Activated CD8-positive, alpha-beta T cell treated with anti-CD3 and anti-CD28 coated beads for 36 hours (primary cell): ENCODE results near the gene KCNMA1. TPM values are rescaled to one million over a fixed set of nuclear protein-coding genes. Genes with fewer than 3 reads are reported as not detected.

Experiments used
- ATAC-seq: fragments of 200-7000 bp; cut with Tn5 transposase; one replicate; pipeline ENCODE4 v1.10.0; 2021; ENCODE audit warnings: mild to moderate bottlenecking, moderate library complexity
- CTCF ChIA-PET: fragments of 350-600 bp; sonication (Branson Sonifier 250); formaldehyde crosslinking; loops from one replicate; lab custom pipeline; 2021; ENCODE audit warnings: antibody characterized with exemption; lab: Charles Lee
- POLR2A ChIA-PET: fragments of 350-600 bp; sonication (Branson Sonifier 250); formaldehyde crosslinking; loops from one replicate; lab custom pipeline; 2021; ENCODE audit warnings: antibody characterized with exemption; lab: Charles Lee
- DNase-seq: peaks from one replicate; pipeline ENCODE4 v3.0.0-alpha.2; 2020
- H3K27ac Mint-ChIP-seq: one replicate; pipeline ENCODE4 v1.8.0; 2021; ENCODE audit warnings: mild to moderate bottlenecking, mixed read lengths
- H3K27me3 Mint-ChIP-seq: one replicate; pipeline ENCODE4 v1.8.0; 2021; ENCODE audit warnings: mixed read lengths
- H3K36me3 Mint-ChIP-seq: one replicate; pipeline ENCODE4 v1.8.0; 2021; ENCODE audit warnings: low read depth, mixed read lengths
- H3K4me1 Mint-ChIP-seq: one replicate; pipeline ENCODE4 v1.8.0; 2021; ENCODE audit warnings: low read depth, mixed read lengths
- H3K4me3 Mint-ChIP-seq: one replicate; pipeline ENCODE4 v1.8.0; 2021; ENCODE audit warnings: mild to moderate bottlenecking, moderate library complexity, mixed read lengths
- H3K9me3 Mint-ChIP-seq: one replicate; pipeline ENCODE4 v1.8.0; 2021; ENCODE audit warnings: mixed read lengths
- CTCF ChIP-seq: fragments of 200-600 bp; IDR thresholded peaks from one replicate; pipeline ENCODE4 v1.8.0; 2022; ENCODE audit warnings: antibody characterized with exemption, mild to moderate bottlenecking
- intact Hi-C: fragments of 100-400 bp; cut with micrococcal nuclease; formaldehyde crosslinking; loops from one replicate; pipeline ENCODE4 v1.10.0; 2022
- total RNA-seq, 2 experiments: library from RNA; stranded (reverse); gene quantifications; one replicate each; pipeline ENCODE4 v1.2.3, GENCODE V29; 2021

KCNMA1 gene
- total RNA-seq, 2 experiments from 2014 or later = 0.18 TPM; not detected in 1

- H3K9me3 Mint-ChIP-seq = no peaks in the 10 kb centered on the region
- intact Hi-C loops = no loop called here
- no peak for DNase-seq
- ChIA-PET CTCF (no interaction called here), POLR2A (no interaction called here)
- TF ChIP-seq CTCF = no peak
- peaks cover 2% of the 10 kb centered on the region for H3K27me3 Mint-ChIP-seq
- H3K4me3 Mint-ChIP-seq = no peak overlapping the region
- H3K36me3 Mint-ChIP-seq = no peaks in the 10 kb centered on the region
- no peaks in the 10 kb centered on the region for H3K4me1 Mint-ChIP-seq
- no peak overlapping the region for H3K27ac Mint-ChIP-seq
- no peak for ATAC-seq
Measured at GRCh38 chr10:77097625-77098024, 540.0 kb downstream of the KCNMA1 start.

GRCh38 chr10:77093126-77093525 is 544.5 kb downstream of the KCNMA1 start:
- ATAC-seq = no peak

GRCh38 chr10:77091597-77092165 is 545.9 kb downstream of the KCNMA1 start:
- DNase-seq (no peak), ATAC-seq (no peak)
- no peak overlapping the region for H3K4me3 Mint-ChIP-seq
- no peaks in the 10 kb centered on the region for H3K4me1 Mint-ChIP-seq
- H3K36me3 Mint-ChIP-seq = no peaks in the 10 kb centered on the region
- ChIA-PET CTCF (no interaction called here), POLR2A (no interaction called here)
- intact Hi-C loops = no loop called here
- H3K27ac Mint-ChIP-seq = no peak overlapping the region
- H3K27me3 Mint-ChIP-seq = peaks cover 5% of the 10 kb centered on the region
- H3K9me3 Mint-ChIP-seq = no peaks in the 10 kb centered on the region
- no peak for TF ChIP-seq CTCF

More at GRCh38 chr10:77093126-77093525, 544.5 kb downstream of the KCNMA1 start:
- no peaks in the 10 kb centered on the region for H3K36me3 Mint-ChIP-seq
- ChIA-PET CTCF (no interaction called here), POLR2A (no interaction called here)
- no peak for TF ChIP-seq CTCF
- H3K4me1 Mint-ChIP-seq = no peaks in the 10 kb centered on the region
- H3K9me3 Mint-ChIP-seq = no peaks in the 10 kb centered on the region
- no peak overlapping the region for H3K27ac Mint-ChIP-seq
- DNase-seq = no peak
- H3K4me3 Mint-ChIP-seq = no peak overlapping the region
- peaks cover 3% of the 10 kb centered on the region for H3K27me3 Mint-ChIP-seq
- intact Hi-C loops = no loop called here

- Mint-ChIP-seq H3K27me3 (peaks cover 4% of the 10 kb centered on the region), H3K9me3 (no peaks in the 10 kb centered on the region), H3K27ac (no peak overlapping the region), H3K4me1 (no peaks in the 10 kb centered on the region), H3K36me3 (no peaks in the 10 kb centered on the region), H3K4me3 (no peak overlapping the region)
- TF ChIP-seq CTCF = no peak
- POLR2A ChIA-PET = no interaction called here
- intact Hi-C loops = no loop called here
- no peak for DNase-seq
- ATAC-seq = no peak
- CTCF ChIA-PET = no interaction called here
Measured at GRCh38 chr10:77090381-77091356, 546.9 kb downstream of the KCNMA1 start.

GRCh38 chr10:77087366-77087765 is 550.2 kb downstream of the KCNMA1 start:
- Mint-ChIP-seq H3K36me3 (no peaks in the 10 kb centered on the region), H3K9me3 (no peaks in the 10 kb centered on the region), H3K4me3 (no peak overlapping the region), H3K27ac (no peak overlapping the region), H3K4me1 (no peaks in the 10 kb centered on the region), H3K27me3 (peaks cover 4% of the 10 kb centered on the region)
- DNase-seq (no peak), ATAC-seq (no peak)
- CTCF ChIA-PET = no interaction called here
- TF ChIP-seq CTCF = no peak
- POLR2A ChIA-PET = no interaction called here
- intact Hi-C loops = no loop called here
